ENCODE measurements around the gene C2orf49. TPM values are rescaled to one million over a fixed set of nuclear protein-coding genes. Genes with fewer than 3 reads are reported as not detected.

The C2orf49 gene
- total and polyA plus RNA-seq, 5 donors from 2014 or later: 11.0 to 19.5 (median 11.7) TPM

GRCh38 chr2:105339414-105339813, 2.1 kb downstream of the C2orf49 start:
- no peaks in the 10 kb centered on the region for H3K27me3 Mint-ChIP-seq
- peaks cover 29 to 43% (median 38%) of the 10 kb centered on the region in 4 donors for H3K4me1 Mint-ChIP-seq
- Histone ChIP-seq H3K4me3 (ENCODE audit: low read depth, low read length) (no peak overlapping the region), H3K9me3 (ENCODE audit: control insufficient read depth in 2 of 2, low read length in 2 of 2) (no peaks in the 10 kb centered on the region), H3K36me3 (ENCODE audit: control insufficient read depth, insufficient read depth, low read length) (peaks cover 41% of the 10 kb centered on the region), H3K4me1 (ENCODE audit: control insufficient read depth, insufficient read depth, low read length, poor library complexity, severe bottlenecking) (peaks cover 28% of the 10 kb centered on the region), H3K27me3 (ENCODE audit: control insufficient read depth, insufficient read depth, low read length) (no peaks in the 10 kb centered on the region), H3K27ac (ENCODE audit: insufficient read depth, low read length, poor library complexity, severe bottlenecking) (peak overlapping the region; percentile 96)
- no peaks in the 10 kb centered on the region for H3K9me3 Mint-ChIP-seq
- H3K27ac Mint-ChIP-seq: peak overlapping the region in 2 of 3 donors; percentile 100
- peaks cover 27% of the 10 kb centered on the region for H3K36me3 Mint-ChIP-seq
- peak overlapping the region; percentile 98 to 100 (median 100) for H3K4me3 Mint-ChIP-seq
- DNase-seq (no peak), ATAC-seq (ENCODE audit: low read depth in 2 of 2) (no peak)

GRCh38 chr2:105344704-105345345, 7.5 kb downstream of the C2orf49 start:
- no peak for ATAC-seq (ENCODE audit: low read depth in 2 of 2)
- no peaks in the 10 kb centered on the region for H3K9me3 Mint-ChIP-seq

GRCh38 chr2:105357122-105357521, 19.8 kb downstream of the C2orf49 start:
- no peak overlapping the region for H3K27ac ChIP-seq (ENCODE audit: insufficient read depth, low read length, poor library complexity, severe bottlenecking)
- no peak overlapping the region for H3K4me3 ChIP-seq (ENCODE audit: low read depth, low read length)
- Mint-ChIP-seq H3K27me3 (no peaks in the 10 kb centered on the region), H3K27ac (no peak overlapping the region), H3K4me3 (no peak overlapping the region), H3K9me3 (peaks cover 0 to 16% (median 5%) of the 10 kb centered on the region in 7 donors), H3K36me3 (peaks cover 54% of the 10 kb centered on the region), H3K4me1 (peaks cover 7 to 20% (median 16%) of the 10 kb centered on the region in 4 donors)
- no peak for DNase-seq
- no peak for ATAC-seq (ENCODE audit: low read depth in 2 of 2)
- peaks cover 61% of the 10 kb centered on the region for H3K36me3 ChIP-seq (ENCODE audit: control insufficient read depth, insufficient read depth, low read length)
- peaks cover 9% of the 10 kb centered on the region for H3K4me1 ChIP-seq (ENCODE audit: control insufficient read depth, insufficient read depth, low read length, poor library complexity, severe bottlenecking)
- H3K9me3 ChIP-seq (ENCODE audit: control insufficient read depth in 2 of 2, low read length in 2 of 2): peaks cover 15 to 20% of the 10 kb centered on the region in 2 experiments
- H3K27me3 ChIP-seq (ENCODE audit: control insufficient read depth, insufficient read depth, low read length): no peaks in the 10 kb centered on the region

More at GRCh38 chr2:105344704-105345345, 7.5 kb downstream of the C2orf49 start:
- Histone ChIP-seq H3K27me3 (ENCODE audit: control insufficient read depth, insufficient read depth, low read length) (no peaks in the 10 kb centered on the region), H3K27ac (ENCODE audit: insufficient read depth, low read length, poor library complexity, severe bottlenecking) (no peak overlapping the region), H3K4me3 (ENCODE audit: low read depth, low read length) (no peak overlapping the region), H3K4me1 (ENCODE audit: control insufficient read depth, insufficient read depth, low read length, poor library complexity, severe bottlenecking) (no peaks in the 10 kb centered on the region), H3K36me3 (ENCODE audit: control insufficient read depth, insufficient read depth, low read length) (peaks cover 93% of the 10 kb centered on the region), H3K9me3 (ENCODE audit: control insufficient read depth in 2 of 2, low read length in 2 of 2) (no peaks in the 10 kb centered on the region)
- Mint-ChIP-seq H3K36me3 (peaks cover 37% of the 10 kb centered on the region), H3K4me3 (no peak overlapping the region), H3K27ac (no peak overlapping the region), H3K27me3 (no peaks in the 10 kb centered on the region), H3K4me1 (peaks cover 9 to 21% (median 13%) of the 10 kb centered on the region in 4 donors)
- DNase-seq: peak in 2 of 3 donors; percentile 39 to 59

GRCh38 chr2:105358593-105358992, 21.3 kb downstream of the C2orf49 start:
- Histone ChIP-seq H3K4me3 (ENCODE audit: low read depth, low read length) (no peak overlapping the region), H3K36me3 (ENCODE audit: control insufficient read depth, insufficient read depth, low read length) (peaks cover 53% of the 10 kb centered on the region), H3K9me3 (ENCODE audit: control insufficient read depth in 2 of 2, low read length in 2 of 2) (peaks cover 15 to 20% of the 10 kb centered on the region in 2 experiments), H3K27ac (ENCODE audit: insufficient read depth, low read length, poor library complexity, severe bottlenecking) (no peak overlapping the region), H3K27me3 (ENCODE audit: control insufficient read depth, insufficient read depth, low read length) (no peaks in the 10 kb centered on the region), H3K4me1 (ENCODE audit: control insufficient read depth, insufficient read depth, low read length, poor library complexity, severe bottlenecking) (peaks cover 9% of the 10 kb centered on the region)
- no peaks in the 10 kb centered on the region for H3K27me3 Mint-ChIP-seq
- H3K9me3 Mint-ChIP-seq: peaks cover 0 to 16% (median 5%) of the 10 kb centered on the region in 7 donors
- H3K36me3 Mint-ChIP-seq: peaks cover 44% of the 10 kb centered on the region
- DNase-seq: no peak
- peaks cover 7 to 32% (median 19%) of the 10 kb centered on the region in 4 donors for H3K4me1 Mint-ChIP-seq
- no peak overlapping the region for H3K27ac Mint-ChIP-seq
- ATAC-seq (ENCODE audit: low read depth in 2 of 2): no peak
- no peak overlapping the region for H3K4me3 Mint-ChIP-seq

GRCh38 chr2:105361102-105361889, 24.0 kb downstream of the C2orf49 start:
- peak in 2 of 3 donors; percentile 27 to 78 for DNase-seq
- Mint-ChIP-seq H3K27ac (peak overlapping the region; percentile 7 to 91 (median 61)), H3K27me3 (no peaks in the 10 kb centered on the region), H3K4me1 (peaks cover 7 to 35% (median 19%) of the 10 kb centered on the region in 4 donors), H3K36me3 (peaks cover 35% of the 10 kb centered on the region), H3K9me3 (peaks cover 0 to 9% (median 2%) of the 10 kb centered on the region in 7 donors), H3K4me3 (peak overlapping the region in 2 of 4 donors; percentile 7 to 41)
- no peak overlapping the region for H3K27ac ChIP-seq (ENCODE audit: insufficient read depth, low read length, poor library complexity, severe bottlenecking)
- peaks cover 33% of the 10 kb centered on the region for H3K36me3 ChIP-seq (ENCODE audit: control insufficient read depth, insufficient read depth, low read length)
- H3K27me3 ChIP-seq (ENCODE audit: control insufficient read depth, insufficient read depth, low read length): no peaks in the 10 kb centered on the region
- peak overlapping the region; percentile 43 for H3K4me3 ChIP-seq (ENCODE audit: low read depth, low read length)
- peaks cover 10 to 14% of the 10 kb centered on the region in 2 experiments for H3K9me3 ChIP-seq (ENCODE audit: control insufficient read depth in 2 of 2, low read length in 2 of 2)
- H3K4me1 ChIP-seq (ENCODE audit: control insufficient read depth, insufficient read depth, low read length, poor library complexity, severe bottlenecking): peaks cover 9% of the 10 kb centered on the region
- peak; percentile 74 to 78 for ATAC-seq (ENCODE audit: low read depth in 2 of 2)

GRCh38 chr2:105362862-105363591, 25.7 kb downstream of the C2orf49 start:
- Mint-ChIP-seq H3K4me3 (no peak overlapping the region), H3K9me3 (no peaks in the 10 kb centered on the region), H3K27me3 (no peaks in the 10 kb centered on the region), H3K27ac (peak overlapping the region in 1 of 3 donors; percentile 60), H3K4me1 (peaks cover 7 to 35% (median 19%) of the 10 kb centered on the region in 4 donors), H3K36me3 (peaks cover 23% of the 10 kb centered on the region)
- DNase-seq: no peak
- Histone ChIP-seq H3K4me3 (ENCODE audit: low read depth, low read length) (no peak overlapping the region), H3K27me3 (ENCODE audit: control insufficient read depth, insufficient read depth, low read length) (no peaks in the 10 kb centered on the region), H3K9me3 (ENCODE audit: control insufficient read depth in 2 of 2, low read length in 2 of 2) (no peaks in the 10 kb centered on the region), H3K4me1 (ENCODE audit: control insufficient read depth, insufficient read depth, low read length, poor library complexity, severe bottlenecking) (peaks cover 9% of the 10 kb centered on the region), H3K27ac (ENCODE audit: insufficient read depth, low read length, poor library complexity, severe bottlenecking) (no peak overlapping the region), H3K36me3 (ENCODE audit: control insufficient read depth, insufficient read depth, low read length) (peaks cover 16% of the 10 kb centered on the region)
- no peak for ATAC-seq (ENCODE audit: low read depth in 2 of 2)

GRCh38 chr2:105364436-105365139, 27.2 kb downstream of the C2orf49 start:
- Histone ChIP-seq H3K36me3 (ENCODE audit: control insufficient read depth, insufficient read depth, low read length) (peaks cover 2% of the 10 kb centered on the region), H3K27ac (ENCODE audit: insufficient read depth, low read length, poor library complexity, severe bottlenecking) (no peak overlapping the region), H3K4me3 (ENCODE audit: low read depth, low read length) (no peak overlapping the region), H3K27me3 (ENCODE audit: control insufficient read depth, insufficient read depth, low read length) (no peaks in the 10 kb centered on the region), H3K9me3 (ENCODE audit: control insufficient read depth in 2 of 2, low read length in 2 of 2) (no peaks in the 10 kb centered on the region), H3K4me1 (ENCODE audit: control insufficient read depth, insufficient read depth, low read length, poor library complexity, severe bottlenecking) (peaks cover 9% of the 10 kb centered on the region)
- DNase-seq: no peak
- Mint-ChIP-seq H3K36me3 (peaks cover 9% of the 10 kb centered on the region), H3K9me3 (no peaks in the 10 kb centered on the region), H3K4me3 (no peak overlapping the region), H3K27me3 (no peaks in the 10 kb centered on the region), H3K4me1 (peaks cover 8 to 34% (median 19%) of the 10 kb centered on the region in 4 donors), H3K27ac (peak overlapping the region in 1 of 3 donors; percentile 79)
- ATAC-seq (ENCODE audit: low read depth in 2 of 2): no peak
